ENCODE results near the gene LSM14B. TPM values are rescaled to one million over a fixed set of nuclear protein-coding genes. Genes with fewer than 3 reads are reported as not detected.

The LSM14B gene
- total and polyA plus RNA-seq, 8 donors: 36.0 to 62.3 (median 58.5) TPM

DNA sequence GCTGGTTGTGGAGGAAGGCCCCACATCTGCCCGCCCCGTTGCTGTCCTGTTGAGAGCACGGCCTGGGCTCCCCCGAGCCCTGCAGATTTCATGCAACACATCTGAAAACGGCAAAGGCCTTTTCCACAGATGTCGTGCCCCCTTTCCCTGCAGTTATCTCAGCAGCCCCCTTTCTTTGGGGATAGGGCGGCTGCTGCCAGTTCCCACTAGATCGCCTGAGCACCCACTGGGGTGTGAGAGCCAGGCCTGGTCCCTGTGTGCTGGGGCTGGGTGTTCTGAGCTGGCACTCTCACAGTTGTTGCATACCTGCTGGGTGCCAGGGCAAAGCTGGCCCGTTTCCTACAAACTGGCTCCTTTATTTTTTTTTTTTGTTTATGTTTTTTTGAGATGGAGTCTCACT is 48.3 kb downstream of the LSM14B start:
- no peak overlapping the region for H3K27ac ChIP-seq
- no peaks in the 10 kb centered on the region for H3K4me1 ChIP-seq
- peak in 1 of 4 donors; percentile 47 for DNase-seq
- intact Hi-C loops (cut with DNase I): no loop called here
- H3K36me3 ChIP-seq: peaks cover 0 to 73% of the 10 kb centered on the region in 2 donors
- ATAC-seq: no peak
- no peak overlapping the region for H3K4me3 ChIP-seq
- H3K9me3 ChIP-seq: no peaks in the 10 kb centered on the region
- no peaks in the 10 kb centered on the region for H3K27me3 ChIP-seq
- TF ChIP-seq, protein P1, sequence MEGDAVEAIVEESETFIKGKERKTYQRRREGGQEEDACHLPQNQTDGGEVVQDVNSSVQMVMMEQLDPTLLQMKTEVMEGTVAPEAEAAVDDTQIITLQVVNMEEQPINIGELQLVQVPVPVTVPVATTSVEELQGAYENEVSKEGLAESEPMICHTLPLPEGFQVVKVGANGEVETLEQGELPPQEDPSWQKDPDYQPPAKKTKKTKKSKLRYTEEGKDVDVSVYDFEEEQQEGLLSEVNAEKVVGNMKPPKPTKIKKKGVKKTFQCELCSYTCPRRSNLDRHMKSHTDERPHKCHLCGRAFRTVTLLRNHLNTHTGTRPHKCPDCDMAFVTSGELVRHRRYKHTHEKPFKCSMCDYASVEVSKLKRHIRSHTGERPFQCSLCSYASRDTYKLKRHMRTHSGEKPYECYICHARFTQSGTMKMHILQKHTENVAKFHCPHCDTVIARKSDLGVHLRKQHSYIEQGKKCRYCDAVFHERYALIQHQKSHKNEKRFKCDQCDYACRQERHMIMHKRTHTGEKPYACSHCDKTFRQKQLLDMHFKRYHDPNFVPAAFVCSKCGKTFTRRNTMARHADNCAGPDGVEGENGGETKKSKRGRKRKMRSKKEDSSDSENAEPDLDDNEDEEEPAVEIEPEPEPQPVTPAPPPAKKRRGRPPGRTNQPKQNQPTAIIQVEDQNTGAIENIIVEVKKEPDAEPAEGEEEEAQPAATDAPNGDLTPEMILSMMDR (IDR thresholded peaks at IDR 0.05): no peak

DNA sequence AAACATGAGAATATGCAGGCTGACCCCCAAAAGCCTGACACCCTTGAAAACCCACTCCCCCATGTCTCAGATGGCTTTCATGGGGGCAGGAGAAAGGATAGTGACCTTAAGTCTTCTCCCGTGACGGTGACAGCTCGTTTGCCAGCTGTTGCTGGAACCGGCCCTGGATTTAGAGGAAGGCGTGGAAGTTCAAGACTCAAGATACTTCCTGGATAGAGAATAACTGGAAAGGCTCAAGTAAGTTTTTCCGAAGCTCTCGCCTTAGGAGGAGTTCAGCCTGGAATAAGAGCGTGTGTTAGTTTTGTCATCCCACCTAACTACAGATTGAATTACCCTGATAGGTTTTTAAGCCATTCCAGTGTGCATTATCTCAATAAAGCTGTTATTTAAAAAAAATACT is 49.0 kb downstream of the LSM14B start:
- H3K27me3 ChIP-seq: no peaks in the 10 kb centered on the region
- H3K27ac ChIP-seq: no peak overlapping the region
- ATAC-seq: no peak
- TF ChIP-seq, protein P1 (IDR thresholded peaks at IDR 0.05): no peak
- no peak overlapping the region for H3K4me3 ChIP-seq
- no peaks in the 10 kb centered on the region for H3K9me3 ChIP-seq
- intact Hi-C loops (cut with DNase I): no loop called here
- peak in 1 of 4 donors; percentile 5 for DNase-seq
- H3K36me3 ChIP-seq: peaks cover 0 to 73% of the 10 kb centered on the region in 2 donors
- H3K4me1 ChIP-seq: no peaks in the 10 kb centered on the region

DNA sequence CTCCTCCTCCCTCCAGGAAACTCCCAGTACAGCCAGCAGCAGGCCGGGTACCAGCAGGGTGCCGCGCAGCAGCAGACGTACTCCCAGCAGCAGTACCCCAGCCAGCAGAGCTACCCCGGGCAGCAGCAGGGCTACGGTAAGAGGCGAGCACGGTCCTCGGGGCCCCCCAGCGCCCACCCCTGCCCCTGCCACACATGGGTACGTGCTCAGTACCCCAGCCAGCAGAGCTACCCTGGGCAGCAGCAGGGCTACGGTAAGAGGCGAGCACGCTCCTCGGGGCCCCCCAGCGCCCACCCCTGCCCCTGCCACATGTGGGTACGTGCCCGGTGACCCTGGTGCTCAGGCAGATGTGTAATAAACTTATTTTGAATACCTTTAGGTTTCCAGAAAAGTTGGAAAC is 50.4 kb downstream of the LSM14B start:
- TF ChIP-seq, protein P1 (IDR thresholded peaks at IDR 0.05): no peak

DNA sequence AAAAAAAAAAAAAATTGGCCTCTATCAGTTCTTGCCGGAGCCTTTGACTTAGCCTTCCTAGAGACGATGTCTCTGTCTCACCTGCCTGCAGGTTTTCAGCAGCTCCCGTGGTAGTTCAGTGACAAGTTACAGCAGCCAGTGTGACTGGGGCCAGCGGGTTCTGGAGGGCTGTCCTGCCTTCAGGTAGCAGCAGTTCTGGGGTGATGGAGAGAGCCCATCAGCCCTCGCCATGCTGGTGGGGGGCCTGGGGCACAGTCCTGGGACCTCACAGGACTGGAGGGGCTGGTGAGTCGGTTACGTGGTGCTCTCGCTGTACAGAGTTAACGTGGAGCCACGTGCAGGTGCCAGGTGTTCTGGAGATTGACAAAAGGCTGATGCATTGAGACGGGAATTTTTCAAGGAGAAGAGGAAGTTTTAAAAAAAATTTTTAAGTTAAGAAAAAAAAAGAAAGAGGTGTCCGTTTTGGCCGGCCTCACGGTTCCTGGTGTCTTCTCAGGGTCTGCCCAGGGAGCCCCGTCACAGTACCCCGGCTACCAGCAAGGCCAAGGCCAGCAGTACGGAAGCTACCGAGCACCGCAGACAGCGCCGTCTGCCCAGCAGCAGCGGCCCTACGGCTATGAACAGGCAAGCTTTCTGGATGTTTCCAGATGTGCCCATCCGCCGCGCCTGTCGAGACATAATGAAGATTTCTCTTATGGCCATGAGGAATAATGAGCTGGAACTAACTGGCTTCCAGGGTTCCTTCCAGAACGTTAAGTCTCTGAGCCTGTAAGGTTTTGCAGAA is 51.9 kb downstream of the LSM14B start:
- intact Hi-C loops (cut with DNase I): no loop called here
- H3K27ac ChIP-seq: no peak overlapping the region
- no peaks in the 10 kb centered on the region for H3K27me3 ChIP-seq
- TF ChIP-seq, protein P1 (IDR thresholded peaks at IDR 0.05): no peak
- no peaks in the 10 kb centered on the region for H3K4me1 ChIP-seq
- H3K36me3 ChIP-seq: peaks cover 0 to 64% of the 10 kb centered on the region in 2 donors
- no peak overlapping the region for H3K4me3 ChIP-seq
- no peaks in the 10 kb centered on the region for H3K9me3 ChIP-seq
- DNase-seq: peak in 1 of 4 donors; percentile 54
- ATAC-seq: no peak

More for the DNA sequence above, 50.4 kb downstream of the LSM14B start:
- Histone ChIP-seq H3K4me1 (no peaks in the 10 kb centered on the region), H3K36me3 (peaks cover 0 to 68% of the 10 kb centered on the region in 2 donors), H3K4me3 (no peak overlapping the region), H3K27ac (no peak overlapping the region), H3K27me3 (no peaks in the 10 kb centered on the region), H3K9me3 (no peaks in the 10 kb centered on the region)
- intact Hi-C loops (cut with DNase I): no loop called here
- ATAC-seq (no peak), DNase-seq (peak in 1 of 4 donors; percentile 62)

DNA sequence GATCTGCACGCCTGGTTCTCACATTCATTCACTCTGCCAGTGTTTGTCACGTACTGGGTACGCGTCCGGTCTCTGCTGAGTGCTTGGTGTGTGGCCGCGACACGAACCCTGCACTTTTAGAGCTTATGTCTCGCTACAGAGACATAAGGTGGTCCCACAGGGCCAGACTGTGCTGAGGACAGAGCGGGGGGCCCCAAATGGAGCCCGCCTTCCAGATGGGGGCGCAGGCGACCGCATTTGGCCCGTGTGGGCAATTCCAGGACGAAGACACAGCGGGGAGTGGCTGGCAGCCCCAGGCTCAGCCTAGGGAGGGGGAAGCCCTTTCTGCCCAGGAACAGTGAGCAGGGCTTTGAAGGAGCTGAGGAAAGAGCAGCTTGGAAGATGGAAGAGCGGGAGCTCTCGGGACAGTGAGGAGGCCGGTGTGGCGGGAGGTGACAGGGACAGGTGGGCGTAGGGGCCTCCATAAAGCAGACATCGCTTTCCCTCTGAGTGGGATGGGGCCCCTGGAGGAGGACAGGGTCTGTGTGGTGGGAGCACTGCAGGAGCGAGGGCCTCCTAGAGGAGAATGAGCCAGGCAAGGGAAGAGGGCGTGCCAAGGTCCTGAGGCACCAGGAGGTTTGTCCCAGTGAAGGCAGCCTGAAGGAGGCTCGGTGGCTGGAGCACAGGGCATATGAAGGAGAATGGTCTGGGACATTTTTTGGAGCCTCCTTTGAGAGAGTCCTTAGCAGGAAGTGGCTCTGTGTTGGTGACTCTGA is 52.8 kb downstream of the LSM14B start:
- H3K4me1 ChIP-seq: no peaks in the 10 kb centered on the region
- intact Hi-C loops (cut with DNase I): no loop called here
- H3K27ac ChIP-seq: no peak overlapping the region
- ATAC-seq (no peak), DNase-seq (peak in 1 of 4 donors; percentile 53)
- no peaks in the 10 kb centered on the region for H3K27me3 ChIP-seq
- no peak overlapping the region for H3K4me3 ChIP-seq
- H3K36me3 ChIP-seq: peaks cover 0 to 60% of the 10 kb centered on the region in 2 donors
- H3K9me3 ChIP-seq: no peaks in the 10 kb centered on the region
- TF ChIP-seq, protein P1 (IDR thresholded peaks at IDR 0.05): no peak
